ENCODE measurements around the gene ATP9B. TPM values are rescaled to one million over a fixed set of nuclear protein-coding genes. Genes with fewer than 3 reads are reported as not detected.
"Not testable (repeated sequence)": the region's sequence is repeated elsewhere in the genome, so short reads cannot be mapped to it uniquely, and the experiment has no call there.

Gene ATP9B
- total and polyA plus RNA-seq, 5 donors = 9.0 to 24.0 (median 21.7) TPM

GRCh38 chr18:79318142-79318673, 249.0 kb downstream of the ATP9B start:
- ATAC-seq (no peak), DNase-seq (no peak)
- no peaks in the 10 kb centered on the region for H3K4me1 ChIP-seq (ENCODE audit: control insufficient read depth, insufficient read depth, low read length)
- H3K27me3 ChIP-seq (ENCODE audit: control insufficient read depth, insufficient read depth) = no peaks in the 10 kb centered on the region
- WGBS = 93% methylated on average over 9 of the region's 9 CpGs
- H3K9me3 ChIP-seq (ENCODE audit: control insufficient read depth, low read length) = no peaks in the 10 kb centered on the region
- intact Hi-C loops (cut with DNase I) = no loop called here
- no peak overlapping the region for H3K27ac ChIP-seq (ENCODE audit: low read length)
- H3K4me3 ChIP-seq (ENCODE audit: low read length) = no peak overlapping the region

- WGBS = 83% methylated on average over 15 of the region's 15 CpGs
- Histone ChIP-seq H3K4me1 (ENCODE audit: control insufficient read depth, insufficient read depth, low read length) (no peaks in the 10 kb centered on the region), H3K27ac (ENCODE audit: low read length) (no peak overlapping the region), H3K9me3 (ENCODE audit: control insufficient read depth, low read length) (no peaks in the 10 kb centered on the region), H3K4me3 (ENCODE audit: low read length) (no peak overlapping the region), H3K27me3 (ENCODE audit: control insufficient read depth, insufficient read depth) (no peaks in the 10 kb centered on the region)
- DNase-seq (no peak), ATAC-seq (no peak)
- intact Hi-C loops (cut with DNase I) = no loop called here
Measured at GRCh38 chr18:79320216-79320850, 251.1 kb downstream of the ATP9B start.

GRCh38 chr18:79321625-79322405, 252.6 kb downstream of the ATP9B start:
- Histone ChIP-seq H3K27me3 (ENCODE audit: control insufficient read depth, insufficient read depth) (no peaks in the 10 kb centered on the region), H3K4me3 (ENCODE audit: low read length) (no peak overlapping the region), H3K4me1 (ENCODE audit: control insufficient read depth, insufficient read depth, low read length) (no peaks in the 10 kb centered on the region), H3K9me3 (ENCODE audit: control insufficient read depth, low read length) (no peaks in the 10 kb centered on the region), H3K27ac (ENCODE audit: low read length) (no peak overlapping the region)
- intact Hi-C loops (cut with DNase I) = no loop called here
- ATAC-seq (no peak), DNase-seq (no peak)
- WGBS = 80% methylated on average over 17 of the region's 17 CpGs

- Histone ChIP-seq H3K27ac (ENCODE audit: low read length) (no peak overlapping the region), H3K27me3 (ENCODE audit: control insufficient read depth, insufficient read depth) (no peaks in the 10 kb centered on the region), H3K9me3 (ENCODE audit: control insufficient read depth, low read length) (no peaks in the 10 kb centered on the region), H3K4me1 (ENCODE audit: control insufficient read depth, insufficient read depth, low read length) (no peaks in the 10 kb centered on the region), H3K4me3 (ENCODE audit: low read length) (no peak overlapping the region)
- intact Hi-C loops (cut with DNase I) = no loop called here
- DNase-seq (no peak), ATAC-seq (no peak)
- 88% methylated on average over 3 of the region's 3 CpGs for WGBS
Measured at GRCh38 chr18:79322441-79322840, 253.2 kb downstream of the ATP9B start.

GRCh38 chr18:79323471-79323870, 254.3 kb downstream of the ATP9B start:
- intact Hi-C loops (cut with DNase I) = no loop called here
- H3K4me1 ChIP-seq (ENCODE audit: control insufficient read depth, insufficient read depth, low read length) = no peaks in the 10 kb centered on the region
- WGBS = 96% methylated on average over 9 of the region's 9 CpGs
- no peak overlapping the region for H3K4me3 ChIP-seq (ENCODE audit: low read length)
- no peaks in the 10 kb centered on the region for H3K9me3 ChIP-seq (ENCODE audit: control insufficient read depth, low read length)
- H3K27me3 ChIP-seq (ENCODE audit: control insufficient read depth, insufficient read depth) = no peaks in the 10 kb centered on the region
- no peak overlapping the region for H3K27ac ChIP-seq (ENCODE audit: low read length)
- ATAC-seq (no peak), DNase-seq (no peak)

- Histone ChIP-seq H3K27me3 (ENCODE audit: control insufficient read depth, insufficient read depth) (no peaks in the 10 kb centered on the region), H3K4me3 (ENCODE audit: low read length) (no peak overlapping the region), H3K9me3 (ENCODE audit: control insufficient read depth, low read length) (no peaks in the 10 kb centered on the region), H3K4me1 (ENCODE audit: control insufficient read depth, insufficient read depth, low read length) (no peaks in the 10 kb centered on the region), H3K27ac (ENCODE audit: low read length) (no peak overlapping the region)
- intact Hi-C loops (cut with DNase I) = no loop called here
- DNase-seq = no peak
- WGBS = 90% methylated on average over 8 of the region's 8 CpGs
- no peak for ATAC-seq
Measured at GRCh38 chr18:79326413-79327198, 257.4 kb downstream of the ATP9B start.

- Histone ChIP-seq H3K27ac (ENCODE audit: low read length) (no peak overlapping the region), H3K4me3 (ENCODE audit: low read length) (no peak overlapping the region), H3K9me3 (ENCODE audit: control insufficient read depth, low read length) (no peaks in the 10 kb centered on the region), H3K27me3 (ENCODE audit: control insufficient read depth, insufficient read depth) (no peaks in the 10 kb centered on the region), H3K4me1 (ENCODE audit: control insufficient read depth, insufficient read depth, low read length) (no peaks in the 10 kb centered on the region)
- 99% methylated on average over 26 of the region's 26 CpGs for WGBS
- ATAC-seq = no peak
- intact Hi-C loops (cut with DNase I) = no loop called here
- no peak for DNase-seq
Measured at GRCh38 chr18:79327199-79327721, 258.1 kb downstream of the ATP9B start.

- ATAC-seq; H3K27me3 ChIP-seq (ENCODE audit: control insufficient read depth, insufficient read depth); intact Hi-C loops (cut with DNase I); H3K9me3 ChIP-seq (ENCODE audit: control insufficient read depth, low read length); DNase-seq; H3K4me3 ChIP-seq (ENCODE audit: low read length); H3K27ac ChIP-seq (ENCODE audit: low read length); H3K4me1 ChIP-seq (ENCODE audit: control insufficient read depth, insufficient read depth, low read length): not testable (repeated sequence)
- WGBS = 92% methylated on average over 23 of the region's 23 CpGs
Measured at GRCh38 chr18:79327915-79328314, 258.7 kb downstream of the ATP9B start.

GRCh38 chr18:79328887-79329286, 259.7 kb downstream of the ATP9B start:
- Histone ChIP-seq H3K4me1 (ENCODE audit: control insufficient read depth, insufficient read depth, low read length) (no peaks in the 10 kb centered on the region), H3K4me3 (ENCODE audit: low read length) (no peak overlapping the region), H3K27ac (ENCODE audit: low read length) (no peak overlapping the region), H3K27me3 (ENCODE audit: control insufficient read depth, insufficient read depth) (no peaks in the 10 kb centered on the region), H3K9me3 (ENCODE audit: control insufficient read depth, low read length) (no peaks in the 10 kb centered on the region)
- intact Hi-C loops (cut with DNase I) = no loop called here
- ATAC-seq = no peak
- no peak for DNase-seq
- 95% methylated on average over 12 of the region's 12 CpGs for WGBS

GRCh38 chr18:79329786-79330185, 260.6 kb downstream of the ATP9B start:
- H3K4me3 ChIP-seq (ENCODE audit: low read length) = no peak overlapping the region
- DNase-seq = no peak
- no peaks in the 10 kb centered on the region for H3K27me3 ChIP-seq (ENCODE audit: control insufficient read depth, insufficient read depth)
- no peaks in the 10 kb centered on the region for H3K9me3 ChIP-seq (ENCODE audit: control insufficient read depth, low read length)
- no peak for ATAC-seq
- H3K27ac ChIP-seq (ENCODE audit: low read length) = no peak overlapping the region
- intact Hi-C loops (cut with DNase I) = no loop called here
- 89% methylated on average over 9 of the region's 9 CpGs for WGBS
- H3K4me1 ChIP-seq (ENCODE audit: control insufficient read depth, insufficient read depth, low read length) = no peaks in the 10 kb centered on the region

- intact Hi-C loops (cut with DNase I) = no loop called here
- Histone ChIP-seq H3K27ac (ENCODE audit: low read length) (no peak overlapping the region), H3K4me1 (ENCODE audit: control insufficient read depth, insufficient read depth, low read length) (no peaks in the 10 kb centered on the region), H3K9me3 (ENCODE audit: control insufficient read depth, low read length) (no peaks in the 10 kb centered on the region), H3K27me3 (ENCODE audit: control insufficient read depth, insufficient read depth) (no peaks in the 10 kb centered on the region), H3K4me3 (ENCODE audit: low read length) (no peak overlapping the region)
- 85% methylated on average over 6 of the region's 6 CpGs for WGBS
- ATAC-seq = no peak
- no peak for DNase-seq
Measured at GRCh38 chr18:79332646-79333045, 263.5 kb downstream of the ATP9B start.
